Endothelial cell of umbilical vein (primary cell): ENCODE measurements around the gene U2AF2. TPM values are rescaled to one million over a fixed set of nuclear protein-coding genes. Genes with fewer than 3 reads are reported as not detected.

Experiments
- BruUV-seq: library from RNA; stranded (reverse); fragments of 400-500 nt; replicated peaks from 2 replicates; lab custom pipeline; 2021; lab: Mats Ljungman, UMichigan
- CTCF ChIA-PET: fragments of 300-600, 350-600 bp; sonication (Branson Sonifier 250); formaldehyde crosslinking; loops from one replicate; lab custom pipeline; 2021; ENCODE audit warnings: antibody characterized with exemption, inconsistent platforms; lab: Charles Lee
- POLR2A ChIA-PET: fragments of 300-600, 350-600 bp; sonication (Branson Sonifier 250); formaldehyde crosslinking; loops from one replicate; lab custom pipeline; 2021; ENCODE audit warnings: antibody characterized with exemption, inconsistent platforms; lab: Charles Lee
- DNase-seq: peaks from one replicate; pipeline ENCODE4 v3.0.0-alpha.2; 2011; ENCODE audit warnings: low read depth, low spot score
- FAIRE-seq: peaks from 2 replicates; lab custom pipeline; 2011; peaks lifted over from hg19 to GRCh38; lab: Jason Lieb, UNC
- H2AFZ ChIP-seq: 2 replicates; pipeline ENCODE4 v1.6.0; 2012; ENCODE audit warnings: low read depth, low read length, control low read depth, inconsistent platforms
- H3K27ac ChIP-seq: 2 replicates; pipeline ENCODE4 v1.5.1; 2011; ENCODE audit warnings: low read depth, mild to moderate bottlenecking, control low read depth, low read length, moderate library complexity; ENCODE audit not compliant: insufficient read depth
- H3K27me3 ChIP-seq, 2 experiments: 2 replicates each; pipeline versions ENCODE4 v1.6.0 to v1.6.1; 2011; ENCODE audit warnings: low read length in 2 of 2, mixed read lengths in 1 of 2; ENCODE audit not compliant: control insufficient read depth in 2 of 2, insufficient read depth in 2 of 2
- H3K36me3 ChIP-seq, 2 experiments: 2 replicates in 1 of 2; 3 replicates in 1 of 2; pipeline ENCODE4 v1.5.1; 2011; ENCODE audit warnings: low read length in 2 of 2, mild to moderate bottlenecking in 1 of 2, moderate library complexity in 1 of 2; ENCODE audit not compliant: control insufficient read depth in 2 of 2, insufficient read depth in 2 of 2; ENCODE audit errors: extremely low read depth in 1 of 2
- H3K4me1 ChIP-seq: 3 replicates; pipeline ENCODE4 v1.5.1; 2011; ENCODE audit warnings: mild to moderate bottlenecking, low read length; ENCODE audit not compliant: control insufficient read depth, insufficient read depth; ENCODE audit errors: extremely low read depth
- H3K4me2 ChIP-seq: 2 replicates; pipeline ENCODE4 v1.6.1; 2011; ENCODE audit warnings: low read length, control low read depth, mixed read lengths; ENCODE audit not compliant: insufficient read depth
- H3K4me3 ChIP-seq, 3 experiments: fragments of 200-600 bp in 1 of 3; sonication (generic), shearing (Covaris generic) in 1 of 3; replicated peaks in 1 of 3; 2 replicates each; pipeline ENCODE4 v1.5.1; 2011 to 2016; ENCODE audit warnings: control low read depth in 3 of 3, low read length in 3 of 3, mild to moderate bottlenecking in 2 of 3, inconsistent platforms in 1 of 3, low read depth in 1 of 3, moderate library complexity in 1 of 3; ENCODE audit not compliant: insufficient read depth in 1 of 3
- H3K79me2 ChIP-seq: 2 replicates; pipeline ENCODE4 v1.6.0; 2012; ENCODE audit warnings: low read length, inconsistent platforms; ENCODE audit not compliant: control insufficient read depth, insufficient read depth
- H3K9ac ChIP-seq: replicated peaks from 2 replicates; pipeline ENCODE3; 2011; ENCODE audit warnings: low read length, control low read depth; ENCODE audit not compliant: insufficient read depth; ENCODE audit errors: extremely low read depth
- H3K9me1 ChIP-seq: replicated peaks from 3 replicates; pipeline ENCODE4 v1.6.0; 2011; ENCODE audit warnings: mild to moderate bottlenecking, low read length; ENCODE audit not compliant: control insufficient read depth, insufficient read depth; ENCODE audit errors: extremely low read depth
- H3K9me3 ChIP-seq: replicated peaks from 2 replicates; pipeline ENCODE4 v1.5.1; 2012; ENCODE audit warnings: low read length, inconsistent platforms; ENCODE audit not compliant: control insufficient read depth, insufficient read depth
- H4K20me1 ChIP-seq: replicated peaks from 2 replicates; pipeline ENCODE3; 2011; ENCODE audit warnings: mild to moderate bottlenecking, low read length; ENCODE audit not compliant: control insufficient read depth, insufficient read depth; ENCODE audit errors: extremely low read depth
- CTCF ChIP-seq, 2 donors: IDR thresholded peaks; 1 replicate in 1 of 2; 2 replicates in 1 of 2; pipeline ENCODE4 v1.5.1; 2011; ENCODE audit warnings: low read length in 2 of 2, mild to moderate bottlenecking in 2 of 2, moderate library complexity in 2 of 2, control low read depth in 1 of 2, inconsistent platforms in 1 of 2, low read depth in 1 of 2; ENCODE audit not compliant: insufficient read depth in 1 of 2; ENCODE audit errors: extremely low read depth in 1 of 2
- EZH2 ChIP-seq: IDR thresholded peaks from 2 replicates; pipeline ENCODE4 v1.6.1; 2012; ENCODE audit warnings: borderline replicate concordance, low read depth, mild to moderate bottlenecking, moderate library complexity, low read length, inconsistent platforms; ENCODE audit not compliant: severe bottlenecking
- FOS ChIP-seq: IDR thresholded peaks from 2 replicates; pipeline ENCODE4 v1.6.1; 2011; ENCODE audit warnings: mild to moderate bottlenecking, low read length, moderate library complexity, borderline replicate concordance; ENCODE audit not compliant: insufficient read depth
- GATA2 ChIP-seq: IDR thresholded peaks from 2 replicates; pipeline ENCODE4 v1.7.0; 2011; ENCODE audit warnings: low read depth, mild to moderate bottlenecking, moderate library complexity, mixed read lengths, low read length; ENCODE audit not compliant: insufficient read length, insufficient read depth
- JUN ChIP-seq: IDR thresholded peaks from 2 replicates; pipeline ENCODE4 v1.6.1; 2011; ENCODE audit warnings: borderline replicate concordance, low read depth; ENCODE audit not compliant: insufficient read length, insufficient read depth
- MAX ChIP-seq: IDR thresholded peaks from 2 replicates; pipeline ENCODE4 v1.6.1; 2011; ENCODE audit not compliant: insufficient read depth, insufficient read length
- MYC ChIP-seq: IDR thresholded peaks from one replicate; pipeline ENCODE4 v1.6.1; 2011; ENCODE audit warnings: mild to moderate bottlenecking, low read depth, low read length
- POLR2A ChIP-seq: IDR thresholded peaks from 2 replicates; pipeline ENCODE4 v1.6.1; 2012; ENCODE audit warnings: low read depth, mild to moderate bottlenecking, control low read depth, low read length
- POLR2AphosphoS5 ChIP-seq: IDR thresholded peaks from 2 replicates; pipeline ENCODE4 v1.6.1; 2012; ENCODE audit warnings: low read depth, mild to moderate bottlenecking, control low read depth, low read length, moderate library complexity; ENCODE audit not compliant: insufficient read depth
- dilution Hi-C: fragments of 300-500 bp; cut with MboI; formaldehyde crosslinking; loops from one replicate; pipeline ENCODE4 v1.15.0; 2019; ENCODE audit warnings: low sequenced_read_pairs; ENCODE audit not compliant: extremely low pct_ligation_motif_present
- intact Hi-C: fragments of 100-400 bp; cut with micrococcal nuclease; formaldehyde crosslinking; loops from one replicate; pipeline ENCODE4 v1.10.0; 2022
- polyA plus RNA-seq, 4 experiments: library from polyadenylated mRNA; depleted of rRNA in 3 of 4; stranded (reverse) in 3 of 4; unstranded in 1 of 4; fragments of >200 nt; gene quantifications; 2 replicates each; pipeline versions ENCODE4 v1.2.1 to v1.2.3, GENCODE V29; 2011 to 2012; ENCODE audit warnings: missing spikeins in 1 of 4
- total RNA-seq: library from RNA; stranded (reverse); gene quantifications from 2 replicates; pipeline ENCODE4 v1.2.3, GENCODE V29; 2021

Gene U2AF2
- total and polyA plus RNA-seq, 2 donors (not counting 3 experiments of a cell fraction or from before 2014, with no cell fraction given), result 183 to 259 TPM

- Histone ChIP-seq H3K27me3 (no peaks in the 10 kb centered on the region), H3K27ac (no peak overlapping the region), H3K79me2 (peaks cover 90% of the 10 kb centered on the region), H2AFZ (no peak overlapping the region), H3K4me1 (peaks cover 3% of the 10 kb centered on the region), H4K20me1 (peaks cover 5% of the 10 kb centered on the region), H3K4me3 (no peak overlapping the region), H3K36me3 (peaks cover 27 to 70% of the 10 kb centered on the region in 2 experiments), H3K4me2 (no peak overlapping the region), H3K9me1 (no peaks in the 10 kb centered on the region), H3K9ac (no peak overlapping the region), H3K9me3 (no peaks in the 10 kb centered on the region)
- POLR2A ChIA-PET, result no interaction called here
- no peak for DNase-seq
- dilution Hi-C loops, result no loop called here
- intact Hi-C loops, result no loop called here
- BruUV-seq, result no TSS peak
- CTCF ChIA-PET, result interaction anchor here (0.9 kb wide), 1 partner anchor 13 kb away, joined by 3 read pairs; the partner anchor contains the start of gene U2AF2
- FAIRE-seq, result no peak
- TF ChIP-seq POLR2A, result no peak
- no peak for TF ChIP-seq GATA2
- no peak for TF ChIP-seq POLR2AphosphoS5
- TF ChIP-seq CTCF (IDR thresholded peaks at IDR 0.05; ENCODE audit: extremely low read depth in 1 of 2, insufficient read depth in 1 of 2, low read depth in 1 of 2, low read length in 2 of 2), result no peak
- no peak for TF ChIP-seq MAX
Observed at GRCh38 chr19:55667511-55667910, 12.7 kb downstream of the U2AF2 start.

- Histone ChIP-seq H3K36me3 (peaks cover 22 to 66% of the 10 kb centered on the region in 2 experiments), H3K4me3 (no peak overlapping the region), H3K27me3 (no peaks in the 10 kb centered on the region), H3K9me3 (no peaks in the 10 kb centered on the region), H3K79me2 (peaks cover 87% of the 10 kb centered on the region), H3K9me1 (no peaks in the 10 kb centered on the region), H3K9ac (no peak overlapping the region), H3K4me2 (no peak overlapping the region), H3K4me1 (peaks cover 4% of the 10 kb centered on the region), H4K20me1 (peaks cover 5% of the 10 kb centered on the region), H2AFZ (no peak overlapping the region), H3K27ac (no peak overlapping the region)
- intact Hi-C loops (no loop called here), dilution Hi-C loops (no loop called here)
- no peak for FAIRE-seq
- POLR2A ChIA-PET, result no interaction called here
- no peak for DNase-seq
- TF ChIP-seq MYC, result no peak
- no peak for TF ChIP-seq CTCF (IDR thresholded peaks at IDR 0.05; ENCODE audit: extremely low read depth in 1 of 2, insufficient read depth in 1 of 2, low read depth in 1 of 2, low read length in 2 of 2)
- TF ChIP-seq GATA2, result no peak
- TF ChIP-seq POLR2A, result no peak
- TF ChIP-seq FOS, result no peak
- TF ChIP-seq EZH2, result no peak
- TF ChIP-seq POLR2AphosphoS5, result no peak
- no peak for TF ChIP-seq JUN
- TF ChIP-seq MAX, result no peak
- CTCF ChIA-PET, result interaction anchor here (0.9 kb wide), 1 partner anchor 13 kb away, joined by 3 read pairs; the partner anchor contains the start of gene U2AF2
- no TSS peak for BruUV-seq
Observed at GRCh38 chr19:55667958-55668357, 13.1 kb downstream of the U2AF2 start.
